Panc1 (cell line): Measurements from ENCODE around the gene OSTF1. TPM values are rescaled to one million over a fixed set of nuclear protein-coding genes. Genes with fewer than 3 reads are reported as not detected.

ENCODE experiments used
- ATAC-seq: fragments of 200-7000 bp; cut with Tn5 transposase; 2 replicates; pipeline ENCODE4 v1.9.1; 2020; ENCODE audit warnings: mild to moderate bottlenecking, moderate library complexity
- BruUV-seq: library from RNA; stranded (reverse); fragments of 400-500 nt; replicated peaks from 2 replicates; lab custom pipeline; 2021; lab: Mats Ljungman, UMichigan
- CTCF ChIA-PET: fragments of 300-600 bp; sonication (Branson Sonifier 250); formaldehyde crosslinking; loops from one replicate; lab custom pipeline; 2022; ENCODE audit warnings: antibody characterized with exemption; lab: Charles Lee
- POLR2A ChIA-PET: fragments of 300-600 bp; sonication (Branson Sonifier 250); formaldehyde crosslinking; loops from one replicate; lab custom pipeline; 2022; ENCODE audit warnings: antibody characterized with exemption; lab: Charles Lee
- DNase-seq: peaks from one replicate; pipeline ENCODE4 v3.0.0-alpha.2; 2010; ENCODE audit warnings: low read depth, low spot score
- H3K27ac ChIP-seq: 2 replicates; pipeline ENCODE4 v1.5.1; 2011; ENCODE audit warnings: mild to moderate bottlenecking, low read length, inconsistent platforms
- H3K27me3 ChIP-seq: fragments of 200-500 bp; sonication (Bioruptor generic); 2 replicates; pipeline ENCODE4 v1.6.0; 2014; ENCODE audit warnings: low read length, inconsistent platforms; ENCODE audit not compliant: control insufficient read depth, insufficient read depth
- H3K36me3 ChIP-seq: fragments of 200-500 bp; sonication (Bioruptor generic); 2 replicates; pipeline ENCODE4 v1.5.1; 2014; ENCODE audit warnings: inconsistent platforms, mild to moderate bottlenecking, low read length, moderate library complexity; ENCODE audit not compliant: control insufficient read depth, insufficient read depth
- H3K4me1 ChIP-seq: 2 replicates; pipeline ENCODE4 v1.5.1; 2011; ENCODE audit warnings: inconsistent platforms, mild to moderate bottlenecking, low read length, moderate library complexity; ENCODE audit not compliant: control insufficient read depth, insufficient read depth
- H3K4me3 ChIP-seq, 2 experiments: 2 replicates each; pipeline ENCODE4 v1.5.1; 2011 to 2012; ENCODE audit warnings: low read depth in 2 of 2, low read length in 2 of 2, mild to moderate bottlenecking in 2 of 2, inconsistent platforms in 1 of 2, moderate library complexity in 1 of 2
- H3K9me3 ChIP-seq: fragments of 200-500 bp; sonication (Bioruptor generic); 2 replicates; pipeline ENCODE4 v1.5.1; 2014; ENCODE audit warnings: low read depth, mild to moderate bottlenecking, inconsistent platforms, low read length, moderate library complexity; ENCODE audit not compliant: control insufficient read depth, insufficient read depth
- POLR2AphosphoS5 ChIP-seq: IDR thresholded peaks from 2 replicates; pipeline ENCODE4 v1.6.1; 2012; ENCODE audit warnings: mild to moderate bottlenecking, low read depth, low read length, moderate library complexity
- SIN3A ChIP-seq: IDR thresholded peaks from 2 replicates; pipeline ENCODE4 v1.6.1; 2012; ENCODE audit warnings: low read depth, mild to moderate bottlenecking, low read length, moderate library complexity, borderline replicate concordance; ENCODE audit not compliant: insufficient read depth
- TCF7L2 ChIP-seq: IDR thresholded peaks from 2 replicates; pipeline ENCODE4 v1.6.1; 2011; ENCODE audit warnings: mild to moderate bottlenecking, low read depth, low read length, inconsistent platforms
- in situ Hi-C: cut with HindIII; loops from 2 replicates; pipeline ENCODE4 v1.10.0; 2016; ENCODE audit warnings: low sequenced_read_pairs, low pct_unique_long_range_greater_than_20kb
- intact Hi-C: fragments of 100-400 bp; cut with micrococcal nuclease; formaldehyde crosslinking; loops from one replicate; pipeline ENCODE4 v1.10.0; 2022; ENCODE audit not compliant: unreplicated experiment
- total RNA-seq: library from RNA; stranded (reverse); gene quantifications from one replicate; pipeline ENCODE4 v1.2.1, GENCODE V29; 2021; ENCODE audit not compliant: unreplicated experiment
- TF ChIP-seq, protein P1 (sequence below), 2 experiments: IDR thresholded peaks; 2 replicates each; pipeline ENCODE4 v1.6.1; 2011 to 2012; ENCODE audit warnings: low read depth in 2 of 2, control low read depth in 1 of 2, low read length in 1 of 2, mild to moderate bottlenecking in 1 of 2, moderate library complexity in 1 of 2; ENCODE audit not compliant: insufficient read depth in 1 of 2
- TF ChIP-seq, protein P2 (sequence below): fragments of 450-650 bp; IDR thresholded peaks from 2 replicates; pipeline ENCODE4 v1.5.1; 2017; ENCODE audit warnings: mild to moderate bottlenecking

The OSTF1 gene
- total RNA-seq, 1 experiment from 2014 or later = 24.6 TPM

DNA sequence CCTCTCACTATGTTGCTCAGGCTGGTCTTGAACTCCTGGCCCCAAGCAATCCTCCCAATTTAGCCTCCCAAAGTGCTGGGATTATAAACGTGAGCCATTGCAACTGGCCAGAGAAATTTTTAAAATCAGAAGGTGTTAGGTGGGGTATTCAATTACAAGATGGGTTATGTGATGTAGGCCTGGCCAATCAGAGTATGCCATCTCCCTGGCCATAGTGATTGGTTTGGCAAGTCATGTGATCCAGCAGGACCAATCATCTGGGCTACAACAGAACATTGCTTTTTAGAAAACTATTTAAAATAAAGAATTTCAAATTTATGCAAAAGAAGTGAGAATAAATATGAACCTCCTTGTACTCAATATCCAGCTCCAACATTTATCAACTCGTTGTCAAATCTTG, 22.8 kb upstream of the OSTF1 start:
- Histone ChIP-seq H3K9me3 (no peaks in the 10 kb centered on the region), H3K27me3 (no peaks in the 10 kb centered on the region), H3K4me1 (no peaks in the 10 kb centered on the region), H3K27ac (no peak overlapping the region), H3K36me3 (no peaks in the 10 kb centered on the region), H3K4me3 (no peak overlapping the region)
- CTCF ChIA-PET = no interaction called here
- POLR2A ChIA-PET = no interaction called here
- TF ChIP-seq TCF7L2 = no peak
- TF ChIP-seq, protein P1, sequence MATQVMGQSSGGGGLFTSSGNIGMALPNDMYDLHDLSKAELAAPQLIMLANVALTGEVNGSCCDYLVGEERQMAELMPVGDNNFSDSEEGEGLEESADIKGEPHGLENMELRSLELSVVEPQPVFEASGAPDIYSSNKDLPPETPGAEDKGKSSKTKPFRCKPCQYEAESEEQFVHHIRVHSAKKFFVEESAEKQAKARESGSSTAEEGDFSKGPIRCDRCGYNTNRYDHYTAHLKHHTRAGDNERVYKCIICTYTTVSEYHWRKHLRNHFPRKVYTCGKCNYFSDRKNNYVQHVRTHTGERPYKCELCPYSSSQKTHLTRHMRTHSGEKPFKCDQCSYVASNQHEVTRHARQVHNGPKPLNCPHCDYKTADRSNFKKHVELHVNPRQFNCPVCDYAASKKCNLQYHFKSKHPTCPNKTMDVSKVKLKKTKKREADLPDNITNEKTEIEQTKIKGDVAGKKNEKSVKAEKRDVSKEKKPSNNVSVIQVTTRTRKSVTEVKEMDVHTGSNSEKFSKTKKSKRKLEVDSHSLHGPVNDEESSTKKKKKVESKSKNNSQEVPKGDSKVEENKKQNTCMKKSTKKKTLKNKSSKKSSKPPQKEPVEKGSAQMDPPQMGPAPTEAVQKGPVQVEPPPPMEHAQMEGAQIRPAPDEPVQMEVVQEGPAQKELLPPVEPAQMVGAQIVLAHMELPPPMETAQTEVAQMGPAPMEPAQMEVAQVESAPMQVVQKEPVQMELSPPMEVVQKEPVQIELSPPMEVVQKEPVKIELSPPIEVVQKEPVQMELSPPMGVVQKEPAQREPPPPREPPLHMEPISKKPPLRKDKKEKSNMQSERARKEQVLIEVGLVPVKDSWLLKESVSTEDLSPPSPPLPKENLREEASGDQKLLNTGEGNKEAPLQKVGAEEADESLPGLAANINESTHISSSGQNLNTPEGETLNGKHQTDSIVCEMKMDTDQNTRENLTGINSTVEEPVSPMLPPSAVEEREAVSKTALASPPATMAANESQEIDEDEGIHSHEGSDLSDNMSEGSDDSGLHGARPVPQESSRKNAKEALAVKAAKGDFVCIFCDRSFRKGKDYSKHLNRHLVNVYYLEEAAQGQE (IDR thresholded peaks at IDR 0.05; ENCODE audit: insufficient read depth in 1 of 2, low read depth in 2 of 2, low read length in 1 of 2) = no peak
- TF ChIP-seq, protein P2, sequence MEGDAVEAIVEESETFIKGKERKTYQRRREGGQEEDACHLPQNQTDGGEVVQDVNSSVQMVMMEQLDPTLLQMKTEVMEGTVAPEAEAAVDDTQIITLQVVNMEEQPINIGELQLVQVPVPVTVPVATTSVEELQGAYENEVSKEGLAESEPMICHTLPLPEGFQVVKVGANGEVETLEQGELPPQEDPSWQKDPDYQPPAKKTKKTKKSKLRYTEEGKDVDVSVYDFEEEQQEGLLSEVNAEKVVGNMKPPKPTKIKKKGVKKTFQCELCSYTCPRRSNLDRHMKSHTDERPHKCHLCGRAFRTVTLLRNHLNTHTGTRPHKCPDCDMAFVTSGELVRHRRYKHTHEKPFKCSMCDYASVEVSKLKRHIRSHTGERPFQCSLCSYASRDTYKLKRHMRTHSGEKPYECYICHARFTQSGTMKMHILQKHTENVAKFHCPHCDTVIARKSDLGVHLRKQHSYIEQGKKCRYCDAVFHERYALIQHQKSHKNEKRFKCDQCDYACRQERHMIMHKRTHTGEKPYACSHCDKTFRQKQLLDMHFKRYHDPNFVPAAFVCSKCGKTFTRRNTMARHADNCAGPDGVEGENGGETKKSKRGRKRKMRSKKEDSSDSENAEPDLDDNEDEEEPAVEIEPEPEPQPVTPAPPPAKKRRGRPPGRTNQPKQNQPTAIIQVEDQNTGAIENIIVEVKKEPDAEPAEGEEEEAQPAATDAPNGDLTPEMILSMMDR = no peak
- no peak for TF ChIP-seq POLR2AphosphoS5
- no peak for TF ChIP-seq SIN3A
- no peak for ATAC-seq
- in situ Hi-C loops = no loop called here
- intact Hi-C loops = no loop called here
- DNase-seq = no peak
- no TSS peak for BruUV-seq

DNA sequence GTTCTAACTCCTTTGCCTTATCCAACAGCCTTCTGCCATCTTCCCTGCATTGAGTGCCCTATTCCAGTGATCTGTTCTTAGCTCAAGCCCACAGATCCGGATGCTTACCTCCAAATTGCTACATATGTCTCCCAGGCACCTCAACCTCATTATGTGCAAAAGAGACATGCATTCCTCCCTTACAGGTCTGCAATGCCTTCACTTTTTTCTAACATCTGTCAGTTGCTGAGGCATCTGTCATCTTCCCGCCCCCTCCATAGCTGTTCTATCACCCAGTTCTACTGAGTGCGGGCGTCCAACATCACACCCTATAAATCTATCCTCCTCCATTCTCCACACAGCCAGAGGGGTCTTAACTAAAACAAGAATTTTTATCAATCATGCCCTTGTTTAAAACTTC, 20.4 kb upstream of the OSTF1 start:
- Histone ChIP-seq H3K27me3 (no peaks in the 10 kb centered on the region), H3K9me3 (no peaks in the 10 kb centered on the region), H3K4me3 (no peak overlapping the region), H3K4me1 (no peaks in the 10 kb centered on the region), H3K27ac (no peak overlapping the region), H3K36me3 (no peaks in the 10 kb centered on the region)
- CTCF ChIA-PET = no interaction called here
- no peak for DNase-seq
- no peak for TF ChIP-seq SIN3A
- TF ChIP-seq TCF7L2 = no peak
- TF ChIP-seq, protein P2 = no peak
- TF ChIP-seq, protein P1 (IDR thresholded peaks at IDR 0.05; ENCODE audit: insufficient read depth in 1 of 2, low read depth in 2 of 2, low read length in 1 of 2) = no peak
- no peak for TF ChIP-seq POLR2AphosphoS5
- intact Hi-C loops = no loop called here
- in situ Hi-C loops = no loop called here
- ATAC-seq = no peak
- BruUV-seq = no TSS peak
- POLR2A ChIA-PET = no interaction called here
